ENCODE measurements around the gene ITPR2.

GRCh38 chr12:26295001-26295400, 538.0 kb downstream of the ITPR2 start:
- TF ChIP-seq CTCF (IDR thresholded peaks at IDR 0.05) = no peak
- no peak for TF ChIP-seq EZH2phosphoT487 (IDR thresholded peaks at IDR 0.05; ENCODE audit: borderline replicate concordance, low read depth)
